ENCODE results near the gene WDR44. TPM values are rescaled to one million over a fixed set of nuclear protein-coding genes. Genes with fewer than 3 reads are reported as not detected.
A peak's percentile ranks its signal among the peaks of the same experiment; 100 is the strongest.

The WDR44 gene
- total and polyA plus RNA-seq, 2 of the 13 experiments (the other 11 are each of a cell fraction or from before 2014, with no cell fraction given), result 2.2 to 4.3 TPM

DNA sequence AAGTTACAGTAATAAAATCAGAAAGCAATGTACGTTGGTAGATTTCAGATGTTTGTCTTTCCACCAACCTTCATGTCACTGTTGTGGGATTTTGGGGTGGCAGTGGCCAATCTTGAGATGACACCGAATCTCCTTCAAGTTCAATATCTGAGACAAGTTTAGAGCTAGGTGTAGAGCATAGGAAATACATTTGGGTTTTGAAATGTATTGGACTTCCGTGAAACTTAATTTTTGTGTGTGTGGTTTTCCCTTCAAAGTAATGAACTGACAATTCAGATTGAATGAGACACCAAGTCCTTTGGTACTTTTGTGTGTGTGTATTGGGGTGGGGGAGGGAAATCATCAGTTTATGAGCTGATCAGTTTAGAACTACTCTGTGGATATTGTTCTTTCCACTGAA, 1.8 kb downstream of the WDR44 start (continued):
- TF ChIP-seq SRSF1 (optimal IDR thresholded peaks at IDR 0.05; ENCODE audit: low read depth, low read length) (no peak), TEF (CRISPR knock-in tag; IDR thresholded peaks at IDR 0.05) (no peak)

- peak overlapping the region; percentile 16 to 75 (median 73); a peak in 5 of 6 replicates for H3K4me3 ChIP-seq (replicated peaks in 1 of 3; ENCODE audit: insufficient read depth in 1 of 3, low read depth in 2 of 3, low read length in 3 of 3)
- no TSS peak for BruUV-seq (replicated peaks)
Measured at GRCh38 chrX:118348186-118348810, 2.4 kb downstream of the WDR44 start.

More at GRCh38 chrX:118348186-118348810, 2.4 kb downstream of the WDR44 start:
- Histone ChIP-seq H3K79me2 (ENCODE audit: insufficient read depth, low read length) (peaks cover 39% of the 10 kb centered on the region), H4K20me1 (ENCODE audit: insufficient read depth, low read length) (no peaks in the 10 kb centered on the region), H3K4me1 (ENCODE audit: insufficient read depth, low read length) (peaks cover 14% of the 10 kb centered on the region), H3K9me3 (ENCODE audit: low read length) (no peaks in the 10 kb centered on the region), H2AFZ (ENCODE audit: low read length) (no peak overlapping the region), H3K4me2 (ENCODE audit: low read depth, low read length) (peak overlapping the region; percentile 73), H3K27me3 (ENCODE audit: control insufficient read depth in 1 of 2, insufficient read depth in 2 of 2, low read length in 2 of 2) (no peaks in the 10 kb centered on the region; a peak in 1 of 5 replicates), H3K9ac (ENCODE audit: insufficient read depth, low read depth, low read length) (peak overlapping the region; percentile 79; the same call in 1 of the 2 replicates), H3K27ac (ENCODE audit: extremely low read length, insufficient read depth, low read length) (no peak overlapping the region), H3K36me3 (replicated peaks in 1 of 2; ENCODE audit: control insufficient read depth in 1 of 2, insufficient read depth in 2 of 2, low read length in 2 of 2) (no peaks in the 10 kb centered on the region)
- in situ Hi-C loops (cut with HindIII; ENCODE audit: extremely low pct_ligation_motif_present, low pct_unique_long_range_greater_than_20kb), result no loop called here
- 49% methylated on average over 2 of the region's 2 CpGs for WGBS (ENCODE audit: low lambda C conversion rate)
- DNase-seq (ENCODE audit: low spot score) (no peak), FAIRE-seq (no peak), ATAC-seq (no peak)
- TF ChIP-seq HDAC1 (CRISPR knock-in tag; IDR thresholded peaks at IDR 0.05), result no peak
- TF ChIP-seq TCF12 (IDR thresholded peaks at IDR 0.05), result no peak
- no peak for TF ChIP-seq TCF12 (CRISPR knock-in tag; IDR thresholded peaks at IDR 0.05)
- no peak for TF ChIP-seq HNRNPLL (IDR thresholded peaks at IDR 0.05; ENCODE audit: low read depth, low read length, poor library complexity, severe bottlenecking)
- no peak for TF ChIP-seq HNF4A (CRISPR knock-in tag; IDR thresholded peaks at IDR 0.05)
- no peak for TF ChIP-seq ZNF264 (CRISPR knock-in tag; IDR thresholded peaks at IDR 0.05)
- TF ChIP-seq, protein P1, sequence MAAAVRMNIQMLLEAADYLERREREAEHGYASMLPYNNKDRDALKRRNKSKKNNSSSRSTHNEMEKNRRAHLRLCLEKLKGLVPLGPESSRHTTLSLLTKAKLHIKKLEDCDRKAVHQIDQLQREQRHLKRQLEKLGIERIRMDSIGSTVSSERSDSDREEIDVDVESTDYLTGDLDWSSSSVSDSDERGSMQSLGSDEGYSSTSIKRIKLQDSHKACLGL (CRISPR knock-in tag; IDR thresholded peaks at IDR 0.05), result no peak
- no peak for TF ChIP-seq ZNF577 (CRISPR knock-in tag; IDR thresholded peaks at IDR 0.05; ENCODE audit: borderline replicate concordance, low read depth)
- no peak for TF ChIP-seq CREB1 (IDR thresholded peaks at IDR 0.05)
- TF ChIP-seq CREB1 (CRISPR knock-in tag; IDR thresholded peaks at IDR 0.05), result no peak
- no peak for TF ChIP-seq ZNF547 (CRISPR knock-in tag; IDR thresholded peaks at IDR 0.05)
- no peak for TF ChIP-seq GFI1 (CRISPR knock-in tag; IDR thresholded peaks at IDR 0.05; ENCODE audit: borderline replicate concordance)
- no peak for TF ChIP-seq THAP9 (CRISPR knock-in tag; IDR thresholded peaks at IDR 0.05; ENCODE audit: borderline replicate concordance)
- intact Hi-C loops (cut with micrococcal nuclease; ENCODE audit: unreplicated experiment), result no loop called here
- ChIA-PET CTCF (ENCODE audit: low intra/inter-chr PET ratio, low total read pairs) (no interaction called here), POLR2A (no interaction called here)

Measured in HepG2 (cell line).